GM18520 (cell line): ENCODE data around the gene DPEP2.

ENCODE experiments used
- ATAC-seq: cut with Tn5 transposase; IDR thresholded peaks from one replicate; pipeline ENCODE4 v1.9.1; 2021; ENCODE audit not compliant: unreplicated experiment

The DPEP2 gene

GRCh38 chr16:67959536-67960329 lies 39.6 kb downstream of the DPEP2 start:
- no peak for ATAC-seq

- no peak for ATAC-seq
Measured at GRCh38 chr16:67957622-67958021, 41.7 kb downstream of the DPEP2 start.

GRCh38 chr16:67954421-67955196 lies 44.7 kb downstream of the DPEP2 start:
- no peak for ATAC-seq

- no peak for ATAC-seq
Measured at GRCh38 chr16:67953641-67954375, 45.5 kb downstream of the DPEP2 start.

- no peak for ATAC-seq
Measured at GRCh38 chr16:67951485-67951884, 47.8 kb downstream of the DPEP2 start.

GRCh38 chr16:67950335-67950843 lies 48.9 kb downstream of the DPEP2 start:
- no peak for ATAC-seq

GRCh38 chr16:67949645-67950044 lies 49.6 kb downstream of the DPEP2 start:
- ATAC-seq, result no peak

GRCh38 chr16:67948015-67948414 lies 51.3 kb downstream of the DPEP2 start:
- ATAC-seq, result no peak

- no peak for ATAC-seq
Measured at GRCh38 chr16:67946966-67947558, 52.2 kb downstream of the DPEP2 start.

GRCh38 chr16:67946128-67946569 lies 53.1 kb downstream of the DPEP2 start:
- no peak for ATAC-seq

- no peak for ATAC-seq
Measured at GRCh38 chr16:67945392-67945933, 53.8 kb downstream of the DPEP2 start.

- no peak for ATAC-seq
Measured at GRCh38 chr16:67944690-67945391, 54.4 kb downstream of the DPEP2 start.

- no peak for ATAC-seq
Measured at GRCh38 chr16:67943619-67944504, 55.4 kb downstream of the DPEP2 start, which contains the start of gene LCAT. LCAT (minus strand) TSS chr16:67944120; CDS start chr16:67944101, 19 bp downstream.

- no peak for ATAC-seq
Measured at GRCh38 chr16:67943256-67943618, 56.0 kb downstream of the DPEP2 start.

- ATAC-seq, result no peak
Measured at GRCh38 chr16:67942510-67943255, 56.6 kb downstream of the DPEP2 start.

- ATAC-seq, result no peak
Measured at GRCh38 chr16:67942200-67942509, 57.1 kb downstream of the DPEP2 start.

GRCh38 chr16:67941469-67942199 lies 57.6 kb downstream of the DPEP2 start:
- ATAC-seq, result no peak
